C1 segment of cervical spinal cord (tissue), 14 donors: ENCODE results near the gene LZTR1.
"Not testable (repeated sequence)": the region's sequence is repeated elsewhere in the genome, so short reads cannot be mapped to it uniquely, and the experiment has no call there.

Source experiments
- DNase-seq, 14 donors: peaks; one replicate each; lab custom pipeline; 2025; lab: John Stamatoyannopoulos, UW

Gene LZTR1

GRCh38 chr22:20981787-20982562 is at the start of gene LZTR1:
Gene LZTR1, plus strand, starts transcription at chr22:20982297. Its CDS starts 75 bp downstream, at chr22:20982372.
- peak in 13 of 14 donors; percentile 82 to 98 (median 92) for DNase-seq

GRCh38 chr22:20933910-20934309 is 48.2 kb upstream of the LZTR1 start:
- DNase-seq, result no peak

DNA sequence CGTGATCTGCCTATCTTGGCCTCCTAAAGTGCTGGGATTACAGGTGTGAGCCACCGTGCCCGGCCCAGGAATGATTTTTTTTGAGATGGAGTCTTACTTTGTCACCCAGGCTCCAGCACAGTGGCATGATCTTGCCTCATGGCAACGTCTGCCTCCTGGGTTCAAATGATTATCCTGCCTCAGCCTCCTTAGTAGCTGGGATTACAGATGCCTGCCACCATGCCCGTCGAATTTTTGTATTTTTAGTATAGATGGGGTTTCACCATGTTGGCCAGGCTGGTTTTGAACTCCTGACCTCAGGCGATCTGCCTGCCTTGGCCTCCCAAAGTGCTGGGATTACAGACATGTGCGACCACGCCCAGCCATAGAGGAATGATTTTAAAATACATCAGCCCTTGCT is 47.0 kb upstream of the LZTR1 start:
- not testable (repeated sequence) for DNase-seq

DNA sequence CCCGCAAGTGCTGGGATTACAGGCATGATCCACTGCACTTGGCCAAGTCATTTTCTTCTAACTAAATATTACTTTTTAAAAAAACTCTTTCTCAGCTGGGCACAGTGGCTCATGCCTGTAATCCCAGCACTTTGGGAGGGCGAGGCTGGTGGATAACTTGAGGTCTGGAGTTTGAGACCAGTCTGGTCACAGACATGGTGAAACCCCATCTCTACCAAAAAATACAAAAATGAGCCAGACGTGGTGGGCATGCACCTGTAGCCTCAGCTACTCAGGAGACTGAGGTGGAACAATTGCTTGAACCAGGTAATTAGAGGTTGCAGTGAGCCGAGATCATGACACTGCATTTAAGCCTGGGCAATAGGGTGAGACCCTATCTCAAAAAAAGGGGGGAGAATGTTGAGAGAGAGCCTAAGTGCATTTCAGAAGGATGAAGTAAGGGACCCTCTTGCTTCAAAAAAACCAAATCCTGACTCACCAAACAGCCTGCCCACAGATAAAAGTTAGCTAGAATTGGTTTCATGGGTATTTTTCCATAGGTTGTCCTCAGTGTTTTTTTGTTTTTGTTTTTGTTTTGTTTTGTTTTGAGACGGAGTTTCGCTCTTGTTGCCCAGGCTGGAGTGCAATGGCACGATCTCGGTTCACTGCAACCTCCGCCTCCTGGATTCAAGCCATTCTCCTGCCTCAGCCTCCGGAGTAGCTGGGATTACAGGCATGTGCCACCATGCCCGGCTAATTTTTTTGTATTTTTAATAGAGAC is 46.1 kb upstream of the LZTR1 start:
- DNase-seq, result not testable (repeated sequence)

DNA sequence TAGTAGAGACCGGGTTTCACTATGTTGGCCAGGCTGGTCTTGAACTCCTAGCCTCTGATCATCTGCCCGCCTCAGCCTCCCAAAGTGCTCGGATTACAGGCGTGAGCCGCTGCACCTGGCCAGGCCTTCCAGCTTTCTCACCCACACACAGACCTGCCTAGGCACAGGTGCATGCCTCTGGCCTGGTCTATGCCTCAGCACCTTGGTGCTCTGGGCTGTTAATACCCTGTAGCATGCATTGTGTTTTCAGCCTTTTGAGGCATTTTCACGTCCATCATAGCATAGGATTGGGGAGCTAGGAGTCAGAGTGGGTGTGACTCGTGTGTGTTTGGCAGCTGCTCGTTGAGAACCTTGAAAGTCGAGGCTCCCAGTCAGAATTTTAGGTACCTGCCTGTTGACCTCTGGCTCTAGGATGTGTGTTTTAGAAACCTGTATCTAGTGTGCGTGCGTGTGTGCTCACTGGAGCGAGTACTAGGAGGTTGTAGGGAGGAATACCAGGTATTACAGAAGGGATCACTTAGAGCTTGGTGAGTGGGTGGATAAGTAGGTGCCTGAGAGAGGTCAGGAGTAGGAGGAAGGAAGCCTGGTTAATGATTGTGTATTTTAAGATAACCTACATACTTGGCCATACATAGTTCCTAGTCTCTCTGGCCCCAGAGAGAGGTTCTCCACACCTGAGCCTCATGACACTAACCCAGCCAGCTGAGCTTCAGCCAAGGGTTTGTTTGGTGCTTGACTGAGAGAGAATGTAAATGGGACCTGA is 44.9 kb upstream of the LZTR1 start:
- peak in 1 of 14 donors; percentile 43 for DNase-seq

DNA sequence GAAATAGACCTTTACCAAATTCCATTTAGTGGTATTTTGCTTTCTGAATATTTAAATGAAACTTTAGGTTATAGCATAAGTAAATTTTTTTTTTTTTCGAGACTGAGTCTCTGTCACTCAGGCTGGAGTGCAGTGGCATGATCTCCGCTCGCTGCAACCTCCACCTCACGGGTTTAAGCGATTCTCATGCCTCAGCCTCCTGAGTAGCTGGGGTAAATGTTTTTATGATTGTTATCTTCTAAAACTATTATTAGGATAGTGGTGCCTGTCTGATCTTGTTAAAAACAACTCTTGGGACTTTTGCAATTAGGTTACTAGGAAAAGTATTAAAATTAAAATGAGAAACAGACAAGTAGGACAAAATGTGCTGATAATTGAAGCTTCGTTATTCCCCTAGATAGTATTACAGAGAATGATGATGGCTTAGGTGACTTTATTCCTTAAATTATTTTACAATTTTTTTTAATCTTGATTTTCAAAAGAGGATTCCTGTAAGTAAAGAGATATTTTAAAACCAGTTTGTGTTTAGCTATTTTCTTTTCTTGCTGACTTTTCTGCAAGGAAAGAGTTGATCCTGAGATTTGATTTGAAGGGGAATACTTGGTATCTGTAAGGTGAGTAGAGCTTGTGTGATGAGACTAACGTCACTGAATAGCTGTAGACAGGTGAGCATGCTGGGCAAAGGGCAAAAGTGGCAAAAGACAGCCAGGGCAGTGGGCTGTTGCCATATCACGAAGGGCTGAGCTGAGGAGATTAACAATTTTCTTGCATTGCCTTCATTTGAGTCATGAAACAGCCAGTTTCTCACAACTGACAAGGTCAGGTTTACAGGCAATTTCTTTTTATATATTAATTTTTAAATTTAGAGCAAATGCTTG is 44.1 kb upstream of the LZTR1 start:
- no peak for DNase-seq

DNA sequence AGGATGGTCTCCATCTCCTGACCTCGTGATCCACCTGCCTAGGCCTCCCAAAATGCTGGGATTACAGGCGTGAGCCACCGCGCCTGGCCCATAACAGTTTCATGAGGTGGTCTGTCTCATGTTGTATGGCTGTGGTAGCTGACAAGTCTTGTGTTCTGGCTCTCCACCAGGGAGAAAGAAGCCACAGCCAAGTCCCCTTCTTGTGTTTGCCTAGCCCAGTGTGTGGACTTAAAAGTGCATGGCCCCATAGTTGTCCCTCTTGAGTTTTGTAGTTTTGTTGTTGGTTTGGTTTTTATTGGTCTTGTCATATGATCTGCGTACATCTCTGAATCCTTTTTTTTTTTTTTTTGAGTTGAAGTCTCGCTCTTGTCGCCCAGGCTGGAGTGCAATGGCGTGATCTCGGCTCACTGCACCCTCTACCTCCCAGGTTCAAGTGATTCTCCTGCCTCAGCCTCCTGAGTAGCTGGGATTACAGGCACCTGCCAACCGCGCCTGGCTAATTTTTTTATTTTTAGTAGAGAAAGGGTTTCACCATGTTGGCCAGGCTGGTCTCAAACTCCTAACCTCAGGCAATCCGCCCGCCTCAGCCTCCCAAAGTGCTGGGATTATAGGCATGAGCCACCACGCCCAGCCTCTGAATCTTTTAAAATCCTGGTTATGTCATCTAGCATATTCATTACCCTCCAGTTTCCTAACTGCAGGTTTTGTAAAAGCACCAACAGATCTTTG is 42.5 kb upstream of the LZTR1 start:
- DNase-seq, result not testable (repeated sequence)

DNA sequence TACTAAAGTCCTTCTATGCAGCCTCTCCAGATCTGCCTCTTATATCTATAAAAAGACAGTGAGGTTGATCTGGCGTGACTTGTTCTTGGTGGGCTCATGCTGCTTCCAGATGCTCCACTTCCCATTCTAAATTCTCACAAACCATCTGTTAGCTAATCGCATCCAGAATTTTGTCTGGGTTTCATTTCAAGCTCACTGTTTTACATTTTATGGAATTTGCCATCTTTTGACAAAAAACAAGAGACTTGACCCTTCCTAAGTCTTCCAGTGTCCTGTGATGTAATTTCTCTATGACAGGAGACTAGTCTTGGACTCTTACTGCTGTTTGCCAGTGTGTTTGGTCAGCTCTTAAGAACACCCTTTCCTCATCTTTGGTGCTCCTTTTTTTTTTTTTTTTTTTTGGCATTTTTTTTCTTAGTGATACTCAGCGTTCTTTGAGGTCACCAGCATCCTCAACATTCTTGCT is 41.9 kb upstream of the LZTR1 start:
- peak in 1 of 14 donors; percentile 79 for DNase-seq

- no peak for DNase-seq
These were observed 41.2 kb upstream of the LZTR1 start for GRCh38 chr22:20940904-20941385.

- DNase-seq, result not testable (repeated sequence)
These were observed 39.7 kb upstream of the LZTR1 start for GRCh38 chr22:20942203-20942902.

DNA sequence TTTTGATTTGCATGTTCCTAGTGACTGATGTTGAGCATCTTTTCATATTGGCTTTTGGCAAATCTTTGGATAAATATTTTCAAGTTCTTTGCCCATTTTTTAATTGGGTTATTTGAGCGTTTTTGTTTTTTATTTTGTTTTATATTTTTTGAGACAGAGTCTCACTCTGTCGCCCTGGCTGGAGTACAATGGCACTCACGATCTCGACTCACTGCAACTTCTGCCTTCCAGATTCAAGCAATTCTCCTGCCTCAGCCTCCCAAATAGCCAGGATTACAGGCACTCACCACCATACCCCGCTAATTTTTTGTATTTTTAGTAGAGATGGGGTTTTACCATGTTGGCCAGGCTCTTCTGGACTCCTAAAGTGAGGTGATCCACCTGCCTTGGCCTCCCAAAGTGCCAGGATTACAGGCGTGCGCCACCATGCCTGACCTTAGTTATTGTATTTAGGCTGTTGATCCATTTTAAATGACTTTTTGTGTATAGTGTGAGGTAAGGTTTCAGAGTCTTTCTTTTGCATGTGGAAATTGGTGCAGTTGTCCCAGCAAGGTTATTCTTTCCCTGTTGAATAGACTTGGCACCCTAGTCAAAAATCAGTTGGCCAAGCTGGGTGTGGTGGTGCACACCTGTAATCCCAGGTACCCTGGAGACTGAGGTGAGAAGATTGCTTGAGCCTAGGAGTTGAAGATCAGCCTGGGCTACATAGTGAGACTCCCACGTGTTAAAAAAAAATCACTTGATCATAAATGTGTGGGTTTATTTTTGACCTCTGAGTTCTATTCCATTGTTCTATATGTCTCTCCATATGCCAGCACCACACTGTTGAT is 38.8 kb upstream of the LZTR1 start:
- no peak for DNase-seq

- no peak for DNase-seq
These were observed 38.1 kb upstream of the LZTR1 start for GRCh38 chr22:20944042-20944441.

DNA sequence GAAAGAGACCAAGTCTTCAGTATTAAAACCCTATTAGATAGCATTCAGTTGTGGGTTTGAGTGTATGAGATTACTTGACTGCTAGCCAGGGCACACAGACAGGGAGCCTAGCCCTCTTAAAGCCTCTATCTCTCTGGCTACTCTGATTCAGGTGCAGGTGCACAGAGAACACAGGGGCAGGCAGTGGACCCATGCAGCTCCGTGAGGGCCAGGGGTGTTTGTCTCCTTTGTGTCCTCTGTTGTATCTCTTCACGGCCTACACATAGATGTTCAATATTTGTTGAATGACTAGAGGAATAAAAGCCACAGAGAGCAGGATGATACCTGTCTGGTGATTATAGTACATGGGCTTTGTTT is 36.5 kb upstream of the LZTR1 start:
- DNase-seq, result no peak

GRCh38 chr22:20946080-20946986 is 35.8 kb upstream of the LZTR1 start:
- DNase-seq, result no peak

DNA sequence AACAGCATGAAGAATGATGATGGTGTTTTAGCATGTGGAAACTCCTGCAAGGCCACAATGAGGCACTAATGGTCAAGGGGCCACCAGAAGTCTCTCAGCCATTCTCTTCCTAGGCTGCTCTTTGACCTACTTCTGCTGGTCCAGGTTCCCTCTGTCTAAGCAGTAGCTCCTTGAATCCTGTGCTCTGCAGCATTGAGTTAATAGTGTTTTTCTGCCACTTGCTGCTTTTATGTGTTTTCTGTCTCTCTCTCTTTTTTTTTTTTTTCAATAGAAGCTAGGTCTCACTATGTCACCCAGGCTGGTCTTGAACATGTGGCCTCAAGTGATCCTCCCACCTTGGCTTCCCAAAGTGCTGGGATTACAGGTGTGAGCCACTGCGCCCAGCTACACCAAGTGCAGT is 35.1 kb upstream of the LZTR1 start:
- DNase-seq, result no peak

DNA sequence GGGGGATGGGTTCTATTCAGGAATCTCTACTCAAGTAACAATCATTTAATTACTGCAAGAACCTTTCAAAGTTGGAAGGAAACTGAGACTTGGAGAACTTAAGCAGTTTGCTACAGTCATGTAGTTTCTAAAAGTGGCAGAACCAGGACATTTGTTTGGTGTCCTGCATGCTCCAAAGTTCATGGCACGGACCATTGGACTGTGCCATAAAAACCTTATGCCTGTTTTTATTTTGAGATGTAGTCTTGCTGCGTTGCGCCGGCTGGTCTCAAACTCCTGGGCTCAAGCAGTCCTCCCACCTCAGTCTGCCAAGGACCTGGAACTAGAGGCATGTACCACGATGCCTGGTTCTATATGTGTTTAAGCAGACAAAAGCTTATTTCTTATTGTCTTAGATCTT is 33.6 kb upstream of the LZTR1 start:
- peak in 1 of 14 donors; percentile 25 for DNase-seq

DNA sequence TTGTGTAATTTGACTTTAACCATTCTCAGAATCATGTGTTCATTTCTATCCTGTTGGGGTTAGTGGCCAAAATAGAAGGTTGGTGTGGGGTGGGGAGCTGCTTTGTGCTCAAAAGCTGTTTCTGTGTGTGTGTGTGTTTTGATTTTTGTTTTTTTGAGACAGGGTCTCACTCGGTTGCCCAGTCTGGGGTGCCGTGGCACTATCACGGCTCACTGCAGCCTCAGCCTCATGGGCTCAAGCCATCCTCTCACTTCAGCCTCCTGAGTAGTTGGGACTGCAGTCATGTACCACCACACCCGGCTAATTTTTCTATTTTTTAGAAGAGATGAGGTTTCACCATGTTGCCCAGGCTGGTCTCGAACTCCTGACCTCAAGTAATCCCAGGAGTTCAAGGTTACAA is 33.1 kb upstream of the LZTR1 start:
- DNase-seq, result no peak
